NOMO-1 treated with DMSO at 0.1 percent for 48 hours (cell line): ENCODE data around the gene ATXN7L2.

Experiments
- DNase-seq: peaks from one replicate; lab custom pipeline; 2025; ENCODE audit not compliant: unreplicated experiment; lab: John Stamatoyannopoulos, UW

ATXN7L2 gene

GRCh38 chr1:109527098-109527811, 43.5 kb downstream of the ATXN7L2 start:
- DNase-seq, result no peak

- no peak for DNase-seq
Observed at GRCh38 chr1:109527846-109528695, 44.4 kb downstream of the ATXN7L2 start.

- DNase-seq, result no peak
Observed at GRCh38 chr1:109528712-109529111, 45.0 kb downstream of the ATXN7L2 start.

- no peak for DNase-seq
Observed at GRCh38 chr1:109529881-109530456, 46.3 kb downstream of the ATXN7L2 start.

- DNase-seq, result no peak
Observed at GRCh38 chr1:109530457-109531087, 46.9 kb downstream of the ATXN7L2 start.

GRCh38 chr1:109531380-109531779, 47.7 kb downstream of the ATXN7L2 start:
- no peak for DNase-seq

- no peak for DNase-seq
Observed at GRCh38 chr1:109531826-109532364, 48.2 kb downstream of the ATXN7L2 start.

GRCh38 chr1:109532365-109533136, 48.8 kb downstream of the ATXN7L2 start:
- DNase-seq, result peak; percentile 69

- no peak for DNase-seq
Observed at GRCh38 chr1:109534307-109534858, 50.7 kb downstream of the ATXN7L2 start.

- no peak for DNase-seq
Observed at GRCh38 chr1:109535481-109535880, 51.8 kb downstream of the ATXN7L2 start.

GRCh38 chr1:109535971-109536491, 52.3 kb downstream of the ATXN7L2 start:
- DNase-seq, result no peak

GRCh38 chr1:109537450-109538178, 53.9 kb downstream of the ATXN7L2 start:
- DNase-seq, result no peak

GRCh38 chr1:109538827-109539555, 55.3 kb downstream of the ATXN7L2 start:
- no peak for DNase-seq

GRCh38 chr1:109539676-109540075, 56.0 kb downstream of the ATXN7L2 start, which contains the start of gene GPR61:
GPR61 (plus strand) TSS chr1:109539872; CDS start chr1:109543023, 3,151 bp downstream.
- DNase-seq, result no peak

GRCh38 chr1:109541102-109541501, 57.4 kb downstream of the ATXN7L2 start:
- no peak for DNase-seq
